GM12874 (cell line): Measurements from ENCODE around the gene SLC28A3.

Experiments used
- TF ChIP-seq, protein P1 (sequence below): IDR thresholded peaks from 2 replicates; pipeline ENCODE4 v1.5.1; 2011; ENCODE audit warnings: low read depth, mild to moderate bottlenecking, control low read depth, low read length, moderate library complexity; ENCODE audit not compliant: insufficient read depth

Gene SLC28A3

GRCh38 chr9:84305497-84306131 lies 34.9 kb downstream of the SLC28A3 start:
- TF ChIP-seq, protein P1, sequence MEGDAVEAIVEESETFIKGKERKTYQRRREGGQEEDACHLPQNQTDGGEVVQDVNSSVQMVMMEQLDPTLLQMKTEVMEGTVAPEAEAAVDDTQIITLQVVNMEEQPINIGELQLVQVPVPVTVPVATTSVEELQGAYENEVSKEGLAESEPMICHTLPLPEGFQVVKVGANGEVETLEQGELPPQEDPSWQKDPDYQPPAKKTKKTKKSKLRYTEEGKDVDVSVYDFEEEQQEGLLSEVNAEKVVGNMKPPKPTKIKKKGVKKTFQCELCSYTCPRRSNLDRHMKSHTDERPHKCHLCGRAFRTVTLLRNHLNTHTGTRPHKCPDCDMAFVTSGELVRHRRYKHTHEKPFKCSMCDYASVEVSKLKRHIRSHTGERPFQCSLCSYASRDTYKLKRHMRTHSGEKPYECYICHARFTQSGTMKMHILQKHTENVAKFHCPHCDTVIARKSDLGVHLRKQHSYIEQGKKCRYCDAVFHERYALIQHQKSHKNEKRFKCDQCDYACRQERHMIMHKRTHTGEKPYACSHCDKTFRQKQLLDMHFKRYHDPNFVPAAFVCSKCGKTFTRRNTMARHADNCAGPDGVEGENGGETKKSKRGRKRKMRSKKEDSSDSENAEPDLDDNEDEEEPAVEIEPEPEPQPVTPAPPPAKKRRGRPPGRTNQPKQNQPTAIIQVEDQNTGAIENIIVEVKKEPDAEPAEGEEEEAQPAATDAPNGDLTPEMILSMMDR: no peak

GRCh38 chr9:84304166-84304565 lies 36.4 kb downstream of the SLC28A3 start:
- TF ChIP-seq, protein P1: no peak

DNA sequence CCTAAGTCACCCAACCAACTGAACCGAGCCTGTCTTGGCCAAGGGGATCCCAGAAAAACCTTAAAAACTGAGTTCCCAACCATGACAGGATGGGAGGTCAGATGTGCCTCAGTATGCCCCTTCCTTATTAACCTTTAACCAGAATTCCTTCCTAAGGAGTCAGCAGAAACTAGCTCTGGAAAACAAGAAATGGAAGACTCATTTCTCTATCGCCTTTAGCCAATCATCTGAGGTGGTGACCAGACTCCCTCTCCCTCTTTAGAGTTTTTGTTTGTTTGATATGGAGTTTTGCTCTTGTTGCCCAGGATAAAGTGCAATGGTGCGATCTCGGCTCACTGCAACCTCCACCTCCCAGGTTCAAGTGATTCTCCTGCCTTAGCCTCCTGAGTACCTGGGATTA lies 37.5 kb downstream of the SLC28A3 start:
- TF ChIP-seq, protein P1: no peak

- TF ChIP-seq, protein P1: no peak
Observed at GRCh38 chr9:84301851-84302250, 38.7 kb downstream of the SLC28A3 start.

GRCh38 chr9:84300271-84300670 lies 40.3 kb downstream of the SLC28A3 start:
- TF ChIP-seq, protein P1: no peak

DNA sequence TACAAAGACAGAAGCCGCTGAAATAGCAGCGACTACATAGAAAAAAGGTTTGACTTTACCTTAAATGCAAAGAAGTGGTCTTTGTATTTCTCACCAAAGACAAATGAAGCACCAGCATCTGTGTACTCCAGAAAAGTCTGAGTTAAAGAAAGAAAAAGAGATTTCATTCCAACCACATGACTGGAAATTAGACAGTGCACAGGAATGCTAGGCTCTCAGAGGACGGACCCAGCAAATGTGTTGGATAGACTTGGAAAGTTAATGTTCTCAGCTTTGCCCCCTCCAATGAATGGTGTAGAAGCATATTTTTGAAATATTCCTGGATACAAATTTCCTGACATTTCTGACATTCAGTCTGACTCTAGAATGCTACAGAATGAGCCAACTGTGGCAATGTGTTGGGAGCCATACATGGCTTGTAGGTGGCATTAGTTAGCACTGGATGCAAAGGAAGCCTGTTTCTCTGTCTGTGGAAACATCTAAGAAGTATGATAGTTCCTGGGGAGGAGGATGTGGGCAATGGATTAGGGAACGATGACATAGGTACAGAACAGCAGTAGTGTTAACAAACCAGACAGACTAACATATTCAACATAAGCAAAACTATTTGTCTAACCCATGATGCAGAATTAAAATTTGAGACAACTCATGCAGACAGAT lies 43.3 kb downstream of the SLC28A3 start:
- TF ChIP-seq, protein P1: no peak

DNA sequence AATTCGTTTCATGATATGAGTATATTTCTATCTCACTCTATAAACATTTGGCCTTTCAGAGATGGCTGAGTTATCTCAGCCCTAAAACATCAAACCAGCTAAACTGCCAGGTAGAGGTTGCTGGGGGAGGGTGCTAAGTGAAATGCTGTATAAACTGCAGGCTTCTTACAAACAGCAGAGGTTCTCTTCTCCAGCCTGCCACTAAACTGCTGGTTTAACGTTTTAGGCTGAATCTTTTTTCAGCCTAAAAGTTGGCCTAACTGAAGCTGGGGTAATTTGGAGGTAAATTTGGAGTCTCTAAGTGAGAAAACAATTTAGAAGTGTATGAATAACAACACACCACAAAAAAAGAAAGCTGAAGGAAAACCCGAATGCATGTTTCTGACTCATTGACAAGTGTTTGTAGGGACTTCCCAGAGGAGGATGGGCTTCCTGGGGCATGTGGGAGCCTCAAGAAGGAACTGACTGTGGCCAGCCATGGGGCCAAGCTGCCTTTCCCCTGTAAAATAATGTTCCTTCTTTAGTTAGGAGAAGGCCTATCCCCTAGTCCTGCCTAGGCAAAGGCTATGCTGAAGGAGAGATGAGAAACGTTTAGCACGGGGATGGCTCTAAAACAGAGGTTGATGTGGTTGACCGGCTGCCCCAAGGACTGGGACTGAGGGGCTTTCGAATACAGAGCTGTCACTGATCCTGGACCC lies 44.3 kb downstream of the SLC28A3 start:
- TF ChIP-seq, protein P1: no peak
